ENCODE results near the gene PSMB10. TPM values are rescaled to one million over a fixed set of nuclear protein-coding genes. Genes with fewer than 3 reads are reported as not detected.
A peak's percentile ranks its signal among the peaks of the same experiment; 100 is the strongest.
"Not testable (repeated sequence)": the region's sequence is repeated elsewhere in the genome, so short reads cannot be mapped to it uniquely, and the experiment has no call there.

The PSMB10 gene
- total RNA-seq, 4 donors from 2014 or later = 13.5 to 31.2 (median 16.3) TPM

- WGBS = 100% methylated on average over 2 of the region's 2 CpGs
- TF ChIP-seq EP300 (IDR thresholded peaks at IDR 0.05) (no peak), POLR2AphosphoS5 (IDR thresholded peaks at IDR 0.05) (no peak), POLR2A (IDR thresholded peaks at IDR 0.05) (no peak)
- TF ChIP-seq, protein P1, sequence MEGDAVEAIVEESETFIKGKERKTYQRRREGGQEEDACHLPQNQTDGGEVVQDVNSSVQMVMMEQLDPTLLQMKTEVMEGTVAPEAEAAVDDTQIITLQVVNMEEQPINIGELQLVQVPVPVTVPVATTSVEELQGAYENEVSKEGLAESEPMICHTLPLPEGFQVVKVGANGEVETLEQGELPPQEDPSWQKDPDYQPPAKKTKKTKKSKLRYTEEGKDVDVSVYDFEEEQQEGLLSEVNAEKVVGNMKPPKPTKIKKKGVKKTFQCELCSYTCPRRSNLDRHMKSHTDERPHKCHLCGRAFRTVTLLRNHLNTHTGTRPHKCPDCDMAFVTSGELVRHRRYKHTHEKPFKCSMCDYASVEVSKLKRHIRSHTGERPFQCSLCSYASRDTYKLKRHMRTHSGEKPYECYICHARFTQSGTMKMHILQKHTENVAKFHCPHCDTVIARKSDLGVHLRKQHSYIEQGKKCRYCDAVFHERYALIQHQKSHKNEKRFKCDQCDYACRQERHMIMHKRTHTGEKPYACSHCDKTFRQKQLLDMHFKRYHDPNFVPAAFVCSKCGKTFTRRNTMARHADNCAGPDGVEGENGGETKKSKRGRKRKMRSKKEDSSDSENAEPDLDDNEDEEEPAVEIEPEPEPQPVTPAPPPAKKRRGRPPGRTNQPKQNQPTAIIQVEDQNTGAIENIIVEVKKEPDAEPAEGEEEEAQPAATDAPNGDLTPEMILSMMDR (IDR thresholded peaks at IDR 0.05) = no peak
- H3K27ac ChIP-seq = no peak overlapping the region
- no peak overlapping the region for H3K4me3 ChIP-seq
- H3K4me1 ChIP-seq = no peaks in the 10 kb centered on the region
- no peaks in the 10 kb centered on the region for H3K36me3 ChIP-seq
- peaks cover 6% of the 10 kb centered on the region for H3K27me3 ChIP-seq
- no peak for DNase-seq (ENCODE audit: low spot score in 2 of 2)
- H3K9me3 ChIP-seq = no peaks in the 10 kb centered on the region
Measured at GRCh38 chr16:67976205-67976604, 39.6 kb upstream of the PSMB10 start.

DNA sequence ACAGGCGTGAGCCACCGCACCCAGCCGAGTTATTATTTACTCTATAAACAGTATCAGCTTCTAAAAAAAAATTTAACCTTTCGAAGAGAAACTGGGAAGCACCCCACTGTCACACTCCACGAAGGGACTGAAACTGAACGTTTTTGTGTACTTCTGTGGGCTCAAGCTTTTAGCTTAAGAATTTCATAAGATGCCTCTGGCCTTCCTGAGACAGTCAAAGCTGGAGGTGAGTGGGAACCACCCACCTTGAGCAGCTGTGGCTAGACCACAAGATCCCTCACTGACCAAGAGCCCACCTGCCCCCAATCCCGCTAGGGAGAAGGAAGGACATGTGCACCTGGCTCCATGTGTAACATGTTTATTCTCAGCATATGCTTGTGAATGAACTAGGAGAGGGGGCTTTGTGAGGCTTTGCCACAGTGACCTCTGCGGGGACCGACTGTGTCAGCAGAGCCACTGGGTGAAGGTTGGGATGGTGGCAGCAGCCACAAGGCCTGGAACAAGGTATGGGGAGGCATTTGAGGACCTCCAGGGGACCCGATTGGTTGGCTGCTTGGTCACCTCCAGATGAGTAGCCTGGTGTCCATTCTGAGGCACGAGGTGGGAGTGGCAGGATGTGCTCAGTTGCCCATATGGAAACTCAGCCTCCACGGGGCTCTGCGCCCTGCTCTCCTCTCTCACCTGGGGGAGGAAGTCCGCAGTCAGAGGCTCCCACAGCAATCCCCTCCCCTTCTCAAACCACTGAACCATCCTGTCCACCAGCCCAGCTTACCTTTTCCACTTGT lies 38.9 kb upstream of the PSMB10 start:
- Histone ChIP-seq H3K27me3 (peaks cover 6% of the 10 kb centered on the region), H3K9me3 (no peaks in the 10 kb centered on the region), H3K27ac (no peak overlapping the region), H3K36me3 (no peaks in the 10 kb centered on the region), H3K4me3 (no peak overlapping the region), H3K4me1 (no peaks in the 10 kb centered on the region)
- DNase-seq (ENCODE audit: low spot score in 2 of 2) = no peak
- no peak for TF ChIP-seq POLR2A (IDR thresholded peaks at IDR 0.05)
- TF ChIP-seq EP300 (IDR thresholded peaks at IDR 0.05) = no peak
- no peak for TF ChIP-seq POLR2AphosphoS5 (IDR thresholded peaks at IDR 0.05)
- TF ChIP-seq, protein P1 (IDR thresholded peaks at IDR 0.05) = no peak
- WGBS = 76% methylated on average over 12 of the region's 14 CpGs

DNA sequence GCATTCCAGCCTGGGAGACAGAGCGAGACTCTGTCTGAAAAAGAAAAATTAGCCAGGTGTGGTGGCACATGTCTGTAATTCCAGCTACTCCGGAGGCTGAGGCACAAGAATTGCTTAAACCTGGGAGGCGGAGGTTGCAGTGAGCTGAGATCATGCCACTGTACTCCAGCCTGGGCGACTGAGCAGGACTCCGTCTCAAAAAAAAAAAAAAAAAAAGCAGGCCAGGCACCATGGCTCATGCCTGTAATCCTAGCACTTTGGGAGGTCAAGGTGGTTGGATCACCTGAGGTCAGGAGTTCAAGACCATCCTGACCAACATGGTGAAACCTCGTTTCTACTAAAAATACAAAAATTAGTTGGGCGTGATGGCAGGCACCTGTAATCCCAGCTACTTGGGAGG lies 35.6 kb upstream of the PSMB10 start:
- H3K9me3 ChIP-seq; H3K27me3 ChIP-seq; H3K36me3 ChIP-seq; DNase-seq (ENCODE audit: low spot score in 2 of 2); H3K4me3 ChIP-seq; H3K27ac ChIP-seq: not testable (repeated sequence)
- 92% methylated on average over 7 of the region's 7 CpGs for WGBS
- H3K4me1 ChIP-seq = peaks cover 13% of the 10 kb centered on the region

DNA sequence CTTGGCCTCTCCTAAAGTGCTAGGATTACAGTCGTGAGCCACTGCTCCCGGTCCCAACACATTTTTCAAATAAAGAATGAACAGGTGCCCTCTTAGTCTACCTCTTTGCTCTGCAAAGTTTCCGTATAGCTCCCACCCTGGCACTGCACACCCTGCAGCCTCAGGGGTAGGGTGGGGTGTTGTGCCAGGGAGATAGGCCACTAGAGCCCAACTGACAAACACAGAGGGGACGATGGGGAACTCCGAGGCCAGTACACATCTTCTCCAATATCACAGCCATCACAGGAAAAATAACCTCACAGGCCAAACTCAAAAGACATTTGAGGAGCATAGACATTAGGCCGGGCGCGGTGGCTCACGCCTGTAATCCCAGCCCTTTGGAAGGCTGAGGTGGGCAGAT lies 34.5 kb upstream of the PSMB10 start:
- H3K9me3 ChIP-seq = no peaks in the 10 kb centered on the region
- TF ChIP-seq POLR2A (IDR thresholded peaks at IDR 0.05) (no peak), POLR2AphosphoS5 (IDR thresholded peaks at IDR 0.05) (no peak), EP300 (IDR thresholded peaks at IDR 0.05) (no peak)
- TF ChIP-seq, protein P1 (IDR thresholded peaks at IDR 0.05) = no peak
- H3K27me3 ChIP-seq = no peaks in the 10 kb centered on the region
- H3K4me1 ChIP-seq = peaks cover 25% of the 10 kb centered on the region
- 92% methylated on average over 9 of the region's 9 CpGs for WGBS
- H3K27ac ChIP-seq = no peak overlapping the region
- no peaks in the 10 kb centered on the region for H3K36me3 ChIP-seq
- H3K4me3 ChIP-seq = no peak overlapping the region
- DNase-seq (ENCODE audit: low spot score in 2 of 2) = no peak

GRCh38 chr16:67969254-67970039 lies 32.8 kb upstream of the PSMB10 start:
- peak overlapping the region; percentile 95 for H3K27ac ChIP-seq
- TF ChIP-seq, protein P1 (IDR thresholded peaks at IDR 0.05) = no peak
- no peak for TF ChIP-seq POLR2AphosphoS5 (IDR thresholded peaks at IDR 0.05)
- no peak for TF ChIP-seq POLR2A (IDR thresholded peaks at IDR 0.05)
- no peak for TF ChIP-seq EP300 (IDR thresholded peaks at IDR 0.05)
- peak overlapping the region; percentile 74 for H3K4me3 ChIP-seq
- DNase-seq (ENCODE audit: low spot score in 2 of 2) = peak in 1 of 2 donors; percentile 64
- H3K9me3 ChIP-seq = no peaks in the 10 kb centered on the region
- WGBS = 45% methylated on average over 37 of the region's 40 CpGs
- no peaks in the 10 kb centered on the region for H3K27me3 ChIP-seq
- H3K36me3 ChIP-seq = no peaks in the 10 kb centered on the region
- H3K4me1 ChIP-seq = peaks cover 38% of the 10 kb centered on the region

Data from suprapubic skin (tissue), 4 donors.